Measurements from ENCODE around the gene SLC6A3.

DNA sequence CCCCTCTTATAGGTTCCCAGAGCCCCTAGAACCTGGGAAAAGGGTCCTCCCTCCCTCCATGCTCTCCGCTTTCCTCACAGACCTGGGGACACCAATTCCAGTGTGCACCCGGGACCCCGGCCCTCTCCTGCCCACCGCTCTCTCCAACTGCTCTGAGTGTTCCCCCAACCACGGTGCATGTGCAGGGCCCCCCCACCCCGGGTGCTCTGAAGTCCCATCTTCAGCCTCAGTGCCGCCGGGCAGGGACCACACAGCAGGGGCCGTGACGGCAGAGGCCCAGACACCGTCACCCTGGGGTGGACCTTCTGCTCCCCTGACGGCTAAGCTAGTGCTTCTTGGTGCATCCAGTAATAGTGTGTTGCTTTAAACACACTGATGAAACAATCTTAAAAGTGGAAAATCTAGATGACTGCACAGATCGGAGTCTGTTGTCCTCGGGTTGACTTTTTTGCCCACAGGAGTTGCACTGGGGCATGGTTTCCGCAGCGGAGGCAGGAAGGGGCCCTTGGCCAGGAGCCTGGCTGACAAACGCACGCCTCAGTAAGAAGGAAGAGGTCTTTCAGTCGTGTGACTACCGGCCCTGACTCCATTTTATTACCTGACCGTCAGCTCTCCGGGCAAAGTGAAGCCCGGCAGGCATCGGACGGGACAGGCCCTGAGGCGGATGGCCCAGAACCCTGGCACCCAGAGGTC, 36.2 kb upstream of the SLC6A3 start:
- TF ChIP-seq, protein P1, sequence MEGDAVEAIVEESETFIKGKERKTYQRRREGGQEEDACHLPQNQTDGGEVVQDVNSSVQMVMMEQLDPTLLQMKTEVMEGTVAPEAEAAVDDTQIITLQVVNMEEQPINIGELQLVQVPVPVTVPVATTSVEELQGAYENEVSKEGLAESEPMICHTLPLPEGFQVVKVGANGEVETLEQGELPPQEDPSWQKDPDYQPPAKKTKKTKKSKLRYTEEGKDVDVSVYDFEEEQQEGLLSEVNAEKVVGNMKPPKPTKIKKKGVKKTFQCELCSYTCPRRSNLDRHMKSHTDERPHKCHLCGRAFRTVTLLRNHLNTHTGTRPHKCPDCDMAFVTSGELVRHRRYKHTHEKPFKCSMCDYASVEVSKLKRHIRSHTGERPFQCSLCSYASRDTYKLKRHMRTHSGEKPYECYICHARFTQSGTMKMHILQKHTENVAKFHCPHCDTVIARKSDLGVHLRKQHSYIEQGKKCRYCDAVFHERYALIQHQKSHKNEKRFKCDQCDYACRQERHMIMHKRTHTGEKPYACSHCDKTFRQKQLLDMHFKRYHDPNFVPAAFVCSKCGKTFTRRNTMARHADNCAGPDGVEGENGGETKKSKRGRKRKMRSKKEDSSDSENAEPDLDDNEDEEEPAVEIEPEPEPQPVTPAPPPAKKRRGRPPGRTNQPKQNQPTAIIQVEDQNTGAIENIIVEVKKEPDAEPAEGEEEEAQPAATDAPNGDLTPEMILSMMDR (conservative IDR thresholded peaks at IDR 0.05 in 1 of 2, IDR thresholded peaks at IDR 0.05 in 1 of 2; ENCODE audit: low read depth in 1 of 2, low read length in 2 of 2): no peak
- no peak for TF ChIP-seq EZH2 (IDR thresholded peaks at IDR 0.05; ENCODE audit: low read length, missing control alignments)

All from fibroblast of lung (primary cell).